Osteocyte (in vitro differentiated cells): ENCODE data around the gene MGAT3. TPM values are rescaled to one million over a fixed set of nuclear protein-coding genes. Genes with fewer than 3 reads are reported as not detected.

Source experiments
- DNase-seq: peaks from one replicate; pipeline ENCODE4 v3.0.0; 2021; ENCODE audit warnings: mixed read lengths; ENCODE audit not compliant: unreplicated experiment; ENCODE audit errors: extremely low spot score
- H3K27ac Mint-ChIP-seq: one replicate; pipeline ENCODE4 v1.8.0; 2021; ENCODE audit warnings: mild to moderate bottlenecking, mixed read lengths; ENCODE audit not compliant: unreplicated experiment
- H3K27me3 Mint-ChIP-seq: one replicate; pipeline ENCODE4 v1.8.0; 2021; ENCODE audit warnings: mixed read lengths; ENCODE audit not compliant: unreplicated experiment
- H3K36me3 Mint-ChIP-seq: one replicate; pipeline ENCODE4 v1.8.0; 2021; ENCODE audit warnings: mixed read lengths; ENCODE audit not compliant: unreplicated experiment
- H3K4me1 Mint-ChIP-seq: one replicate; pipeline ENCODE4 v1.8.0; 2021; ENCODE audit warnings: mixed read lengths; ENCODE audit not compliant: unreplicated experiment
- H3K4me3 Mint-ChIP-seq: one replicate; pipeline ENCODE4 v1.8.0; 2021; ENCODE audit warnings: mild to moderate bottlenecking, moderate library complexity, mixed read lengths; ENCODE audit not compliant: unreplicated experiment
- H3K9me3 Mint-ChIP-seq: one replicate; pipeline ENCODE4 v1.8.0; 2021; ENCODE audit warnings: mixed read lengths; ENCODE audit not compliant: unreplicated experiment
- total RNA-seq: library from RNA; stranded (reverse); gene quantifications from 2 replicates; pipeline ENCODE4 v1.2.1, GENCODE V29; 2021
- TF ChIP-seq, protein P1 (sequence below): fragments of 200-600 bp; sonication (generic); IDR thresholded peaks from 2 replicates; pipeline ENCODE4 v1.5.0; 2021; ENCODE audit warnings: antibody characterized with exemption, mild to moderate bottlenecking, moderate library complexity

Gene MGAT3
- total RNA-seq, 1 donor from 2014 or later, result 10.9 TPM

DNA sequence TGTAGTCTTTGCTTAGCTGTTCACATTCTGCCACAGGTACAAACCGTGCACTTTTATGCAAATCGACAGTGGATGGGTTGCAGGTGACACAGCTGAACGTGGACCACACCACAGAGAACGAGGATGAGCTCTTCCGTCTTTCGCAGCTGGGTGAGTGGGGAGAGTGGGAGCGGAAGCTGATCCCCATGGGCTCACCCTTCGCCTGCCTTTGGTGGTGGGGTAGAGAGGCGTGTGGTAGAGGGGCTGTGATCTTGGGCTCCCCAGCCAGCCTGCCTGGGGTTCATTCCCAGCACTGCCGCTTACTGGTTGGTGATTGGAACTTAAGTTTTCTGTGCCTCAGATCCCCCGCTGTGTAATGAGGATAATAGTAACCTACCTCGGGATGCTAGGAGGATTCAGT lies 38.1 kb upstream of the MGAT3 start:
- Mint-ChIP-seq H3K9me3 (no peaks in the 10 kb centered on the region), H3K4me3 (no peak overlapping the region), H3K4me1 (peaks cover 8% of the 10 kb centered on the region), H3K36me3 (peaks cover 33% of the 10 kb centered on the region), H3K27ac (no peak overlapping the region), H3K27me3 (no peaks in the 10 kb centered on the region)
- DNase-seq, result no peak
- TF ChIP-seq, protein P1, sequence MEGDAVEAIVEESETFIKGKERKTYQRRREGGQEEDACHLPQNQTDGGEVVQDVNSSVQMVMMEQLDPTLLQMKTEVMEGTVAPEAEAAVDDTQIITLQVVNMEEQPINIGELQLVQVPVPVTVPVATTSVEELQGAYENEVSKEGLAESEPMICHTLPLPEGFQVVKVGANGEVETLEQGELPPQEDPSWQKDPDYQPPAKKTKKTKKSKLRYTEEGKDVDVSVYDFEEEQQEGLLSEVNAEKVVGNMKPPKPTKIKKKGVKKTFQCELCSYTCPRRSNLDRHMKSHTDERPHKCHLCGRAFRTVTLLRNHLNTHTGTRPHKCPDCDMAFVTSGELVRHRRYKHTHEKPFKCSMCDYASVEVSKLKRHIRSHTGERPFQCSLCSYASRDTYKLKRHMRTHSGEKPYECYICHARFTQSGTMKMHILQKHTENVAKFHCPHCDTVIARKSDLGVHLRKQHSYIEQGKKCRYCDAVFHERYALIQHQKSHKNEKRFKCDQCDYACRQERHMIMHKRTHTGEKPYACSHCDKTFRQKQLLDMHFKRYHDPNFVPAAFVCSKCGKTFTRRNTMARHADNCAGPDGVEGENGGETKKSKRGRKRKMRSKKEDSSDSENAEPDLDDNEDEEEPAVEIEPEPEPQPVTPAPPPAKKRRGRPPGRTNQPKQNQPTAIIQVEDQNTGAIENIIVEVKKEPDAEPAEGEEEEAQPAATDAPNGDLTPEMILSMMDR, result no peak

DNA sequence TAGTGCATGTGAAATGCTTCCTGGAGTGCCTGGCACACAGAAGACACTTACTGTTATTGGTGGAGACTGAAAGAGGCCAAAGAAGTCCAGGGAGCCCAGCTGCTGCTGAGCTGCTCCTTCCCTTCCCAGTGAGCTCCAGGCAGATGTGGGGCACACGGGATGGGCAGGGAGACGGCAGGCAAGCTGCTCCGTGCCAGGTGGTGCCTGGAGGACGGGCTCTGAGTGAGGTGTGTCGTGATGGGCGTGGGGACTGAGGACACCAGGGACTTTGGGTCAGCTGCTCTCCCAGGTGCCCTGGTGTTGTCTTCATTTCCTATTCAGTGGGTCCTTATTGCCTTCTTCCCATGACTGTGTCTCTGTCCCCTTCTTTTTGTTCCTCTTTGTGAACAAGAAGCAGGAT lies 37.7 kb upstream of the MGAT3 start:
- H3K4me3 Mint-ChIP-seq, result no peak overlapping the region
- H3K9me3 Mint-ChIP-seq, result no peaks in the 10 kb centered on the region
- H3K4me1 Mint-ChIP-seq, result peaks cover 4% of the 10 kb centered on the region
- no peak overlapping the region for H3K27ac Mint-ChIP-seq
- no peaks in the 10 kb centered on the region for H3K27me3 Mint-ChIP-seq
- TF ChIP-seq, protein P1, result no peak
- DNase-seq, result no peak
- peaks cover 36% of the 10 kb centered on the region for H3K36me3 Mint-ChIP-seq

DNA sequence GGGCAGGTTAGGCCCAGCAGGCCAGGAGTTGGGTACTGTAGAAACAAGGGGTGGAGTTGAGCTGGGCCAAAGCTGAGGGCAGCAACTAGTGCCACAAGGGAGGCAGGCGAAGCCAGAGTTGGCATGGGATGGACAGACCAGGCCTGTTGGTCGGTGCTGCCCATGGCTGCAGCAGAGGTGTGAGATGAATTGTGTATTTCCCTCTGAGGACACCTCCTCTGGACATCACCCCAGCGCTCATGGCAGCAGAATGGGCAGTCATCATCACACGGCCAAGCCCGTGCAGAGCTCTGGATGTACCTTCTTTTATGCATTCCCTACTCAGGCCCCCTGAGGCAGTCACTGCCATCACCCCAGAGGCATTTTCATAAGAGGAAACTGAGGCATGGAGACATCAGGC lies 36.9 kb upstream of the MGAT3 start:
- no peak for DNase-seq
- H3K27ac Mint-ChIP-seq, result no peak overlapping the region
- H3K36me3 Mint-ChIP-seq, result peaks cover 42% of the 10 kb centered on the region
- H3K4me3 Mint-ChIP-seq, result no peak overlapping the region
- H3K9me3 Mint-ChIP-seq, result no peaks in the 10 kb centered on the region
- H3K27me3 Mint-ChIP-seq, result no peaks in the 10 kb centered on the region
- H3K4me1 Mint-ChIP-seq, result no peaks in the 10 kb centered on the region
- TF ChIP-seq, protein P1, result no peak

DNA sequence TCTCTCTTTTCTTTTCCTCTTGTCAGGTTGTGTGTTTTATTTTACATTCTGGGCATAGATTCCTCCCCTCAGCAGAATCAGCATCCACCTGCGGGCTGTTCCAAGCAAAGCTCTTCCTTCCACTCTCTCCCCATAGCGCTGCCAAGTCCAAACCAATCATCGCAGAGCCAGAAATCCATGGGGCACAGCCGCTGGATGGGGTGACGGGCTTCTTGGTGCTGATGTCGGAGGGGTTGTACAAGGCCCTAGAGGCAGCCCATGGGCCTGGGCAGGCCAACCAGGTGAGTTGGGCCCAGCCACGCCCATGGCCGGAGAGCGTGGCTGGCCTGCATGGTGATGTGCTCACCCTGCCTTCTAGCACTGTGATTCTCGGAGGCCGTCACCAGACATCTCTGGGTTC lies 35.1 kb upstream of the MGAT3 start:
- no peak overlapping the region for H3K4me3 Mint-ChIP-seq
- H3K9me3 Mint-ChIP-seq, result no peaks in the 10 kb centered on the region
- peaks cover 47% of the 10 kb centered on the region for H3K36me3 Mint-ChIP-seq
- no peak overlapping the region for H3K27ac Mint-ChIP-seq
- no peak for DNase-seq
- H3K27me3 Mint-ChIP-seq, result no peaks in the 10 kb centered on the region
- TF ChIP-seq, protein P1, result no peak
- H3K4me1 Mint-ChIP-seq, result peaks cover 1% of the 10 kb centered on the region

DNA sequence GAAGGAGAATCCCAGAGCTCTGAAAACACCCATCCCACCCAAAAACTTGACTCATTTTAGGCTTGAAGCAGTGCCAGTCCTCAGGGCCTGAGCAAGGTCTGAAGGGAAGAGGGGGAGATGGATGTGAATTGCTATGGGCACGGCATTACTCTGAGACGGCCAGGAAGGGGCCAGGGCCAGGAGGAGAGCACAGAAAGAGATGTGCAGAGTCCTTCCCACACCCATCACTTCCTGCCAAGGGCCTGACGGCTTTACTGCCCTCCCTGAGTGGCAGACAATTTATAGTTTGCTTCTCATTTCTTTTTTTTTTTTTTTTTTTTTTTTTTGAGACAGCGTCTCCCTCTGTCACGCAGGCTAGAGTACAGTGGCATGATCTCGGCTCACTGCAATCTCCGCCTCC lies 34.7 kb upstream of the MGAT3 start:
- DNase-seq, result no peak
- H3K4me1 Mint-ChIP-seq, result peaks cover 5% of the 10 kb centered on the region
- H3K4me3 Mint-ChIP-seq, result no peak overlapping the region

More for the DNA sequence above, 34.7 kb upstream of the MGAT3 start:
- Mint-ChIP-seq H3K36me3 (peaks cover 52% of the 10 kb centered on the region), H3K27me3 (no peaks in the 10 kb centered on the region), H3K27ac (no peak overlapping the region), H3K9me3 (no peaks in the 10 kb centered on the region)
- TF ChIP-seq, protein P1, result no peak
